ENCODE data around the gene RNF5.
"Not testable (repeated sequence)": the region's sequence is repeated elsewhere in the genome, so short reads cannot be mapped to it uniquely, and the experiment has no call there.

Gene RNF5

DNA sequence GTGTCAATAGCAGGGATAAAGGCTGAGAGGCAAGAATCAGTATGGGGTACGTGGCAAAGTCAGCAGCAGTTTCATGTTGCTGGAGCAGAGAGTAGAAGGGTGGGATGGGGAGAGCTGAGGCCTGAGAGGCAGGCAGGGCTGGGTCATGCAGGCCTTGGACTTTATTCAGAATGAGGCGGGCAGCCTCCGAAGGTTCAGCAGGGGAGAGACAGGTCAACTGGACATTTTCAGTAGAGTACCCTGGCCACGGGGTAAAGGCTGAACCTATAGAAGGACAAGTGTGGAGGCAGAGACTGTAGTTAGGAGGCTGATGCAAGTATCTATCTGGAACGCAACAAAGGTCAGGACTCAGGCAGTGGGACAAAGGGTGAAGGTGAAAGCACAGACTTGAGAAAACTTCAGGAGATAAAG is 32.0 kb downstream of the RNF5 start:
- DNase-seq: no peak

DNA sequence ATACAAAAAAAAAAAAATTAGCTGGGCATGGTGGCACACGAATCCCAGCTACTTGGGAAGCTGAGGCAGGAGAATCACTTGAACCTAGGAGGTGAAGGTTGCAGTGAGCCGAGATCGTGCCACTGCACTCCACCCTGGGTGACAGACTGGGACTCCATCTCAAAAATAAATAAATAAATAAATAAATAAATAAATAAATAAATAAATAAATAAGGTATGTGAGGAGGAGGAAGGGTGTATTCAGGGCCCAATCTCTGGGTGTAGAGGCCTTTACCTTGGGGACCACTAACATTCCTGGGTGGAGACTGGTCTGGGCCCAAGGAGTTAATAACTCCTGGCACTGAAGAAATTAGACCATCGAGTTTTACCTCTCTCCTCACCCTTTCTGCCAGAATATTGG is 33.2 kb downstream of the RNF5 start:
- not testable (repeated sequence) for DNase-seq

DNA sequence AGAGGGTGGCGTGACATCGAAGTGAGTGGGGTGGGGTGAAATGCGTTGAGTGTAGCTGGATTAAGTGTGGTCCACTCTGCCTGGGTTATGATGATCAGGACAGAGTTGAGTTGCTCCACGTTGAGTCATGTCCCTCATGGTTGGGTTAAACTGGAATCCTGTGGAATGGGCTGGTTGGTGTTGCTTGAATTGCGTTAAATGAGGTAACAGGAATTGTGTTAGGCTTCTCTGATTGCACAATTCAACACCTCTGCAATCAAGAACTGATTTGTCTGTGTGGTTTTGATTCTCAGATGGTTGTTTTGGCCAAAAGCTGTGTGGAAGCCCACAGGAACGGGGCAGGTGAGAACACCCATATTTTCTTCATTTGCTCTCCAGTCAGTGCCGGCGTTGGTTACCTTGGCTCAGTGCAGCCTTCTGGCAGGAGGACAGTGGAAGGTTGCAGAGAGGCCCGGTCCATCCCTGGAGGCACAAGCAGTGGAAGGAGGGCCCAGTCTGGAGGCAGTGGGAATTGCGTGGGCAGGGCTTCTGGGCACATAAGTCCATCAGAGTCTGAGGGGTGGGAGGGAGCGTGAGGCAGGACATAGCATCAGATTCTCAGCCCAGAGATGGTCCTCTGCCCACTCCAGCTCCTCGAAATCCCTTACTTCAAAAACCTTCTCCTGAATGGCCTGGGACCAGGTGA is 34.0 kb downstream of the RNF5 start:
- no peak for DNase-seq

DNA sequence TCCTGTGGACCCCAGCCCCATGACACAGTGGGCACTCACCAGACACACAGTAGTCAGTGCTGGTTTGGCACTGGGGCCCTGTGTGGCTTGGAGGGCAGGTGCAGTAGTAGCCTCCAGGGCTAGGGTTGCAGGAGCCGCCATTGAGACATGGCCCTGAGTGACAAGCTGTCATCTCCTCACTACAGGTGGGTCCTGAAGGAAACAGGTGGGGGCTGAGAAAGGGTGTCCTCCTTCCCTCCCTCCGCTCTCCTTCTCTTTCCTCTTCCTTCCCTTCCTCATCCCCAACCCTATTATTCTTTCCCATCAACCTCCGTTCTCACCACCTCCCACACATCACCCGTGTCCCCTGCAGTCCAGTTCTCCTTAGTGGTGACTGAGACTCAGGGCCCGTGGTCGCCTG is 35.4 kb downstream of the RNF5 start:
- DNase-seq: no peak

DNA sequence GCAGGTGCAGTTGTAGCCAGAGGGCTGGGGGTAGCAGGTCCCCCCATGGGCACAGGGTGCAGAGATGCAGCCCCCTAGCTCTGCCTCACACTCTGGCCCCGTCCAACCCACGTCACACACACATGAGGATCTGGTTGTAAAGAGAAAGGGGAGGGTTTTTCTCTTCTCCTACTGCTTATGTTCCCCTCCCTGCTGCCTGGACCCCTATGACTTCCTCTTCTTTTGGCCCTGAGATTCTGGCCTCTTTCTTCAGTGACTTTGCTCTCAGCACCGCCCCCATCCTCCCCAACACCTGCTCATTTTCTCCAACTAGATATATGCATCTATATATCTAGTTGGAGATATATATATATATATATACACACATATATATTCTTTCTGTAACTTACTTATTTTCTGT is 35.9 kb downstream of the RNF5 start:
- no peak for DNase-seq

DNA sequence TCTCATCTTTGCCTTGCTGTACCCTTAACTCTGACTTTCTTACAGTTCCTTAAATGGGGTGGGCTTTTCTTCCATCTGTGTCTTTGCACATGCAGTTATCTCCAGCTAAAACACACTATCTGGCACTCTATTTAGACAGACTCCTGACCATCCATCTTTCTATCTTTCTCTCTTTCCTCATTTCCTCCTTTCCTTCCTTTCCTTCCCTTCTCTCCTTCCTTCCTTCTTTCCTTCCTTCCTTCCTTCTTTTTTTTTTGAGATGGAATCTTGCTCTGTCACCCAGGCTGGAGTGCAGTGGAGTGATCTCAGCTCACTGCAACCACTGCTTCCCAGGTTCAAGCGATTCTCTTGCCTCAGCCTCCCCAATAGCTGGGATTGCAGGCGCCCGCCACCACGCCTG is 37.4 kb downstream of the RNF5 start:
- no peak for DNase-seq

DNA sequence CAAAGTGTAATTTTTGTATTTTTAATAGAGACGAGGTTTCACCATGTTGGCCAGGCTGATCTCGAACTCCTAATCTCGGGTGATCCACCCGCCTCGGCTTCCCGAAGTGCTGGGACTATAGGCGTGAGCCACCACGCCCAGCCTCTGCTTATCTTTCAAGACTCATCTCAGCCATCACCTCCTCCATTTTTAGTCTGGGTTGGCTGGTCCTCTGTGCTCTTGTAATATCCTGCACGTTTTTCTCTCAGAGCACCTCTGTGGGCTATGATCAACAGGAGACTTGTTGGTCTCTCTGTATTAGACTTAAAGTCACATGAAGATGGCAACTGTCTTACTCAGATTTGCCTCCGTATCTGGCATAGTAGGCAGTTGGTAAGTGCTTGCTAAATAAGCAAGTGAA is 38.1 kb downstream of the RNF5 start:
- DNase-seq: no peak

DNA sequence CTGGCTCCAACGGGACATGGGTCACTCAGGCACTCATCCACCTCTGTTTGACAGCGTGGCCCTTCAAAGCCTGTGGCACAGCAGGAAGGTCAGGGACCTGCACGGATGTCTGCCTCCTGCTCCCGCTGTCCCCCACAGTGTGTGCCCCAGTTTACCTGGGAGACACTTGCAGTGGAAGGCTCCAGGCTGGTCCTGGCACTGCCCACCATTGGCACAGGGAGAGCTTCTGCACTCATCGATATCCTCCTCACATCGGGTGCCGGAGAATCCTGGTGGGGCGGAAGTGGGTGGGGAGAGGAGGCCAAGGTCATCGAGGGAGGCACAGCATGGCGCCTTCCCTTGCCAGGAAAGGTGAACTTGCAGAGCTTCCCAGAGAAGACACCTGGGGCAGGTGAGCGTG is 38.8 kb downstream of the RNF5 start:
- no peak for DNase-seq

DNA sequence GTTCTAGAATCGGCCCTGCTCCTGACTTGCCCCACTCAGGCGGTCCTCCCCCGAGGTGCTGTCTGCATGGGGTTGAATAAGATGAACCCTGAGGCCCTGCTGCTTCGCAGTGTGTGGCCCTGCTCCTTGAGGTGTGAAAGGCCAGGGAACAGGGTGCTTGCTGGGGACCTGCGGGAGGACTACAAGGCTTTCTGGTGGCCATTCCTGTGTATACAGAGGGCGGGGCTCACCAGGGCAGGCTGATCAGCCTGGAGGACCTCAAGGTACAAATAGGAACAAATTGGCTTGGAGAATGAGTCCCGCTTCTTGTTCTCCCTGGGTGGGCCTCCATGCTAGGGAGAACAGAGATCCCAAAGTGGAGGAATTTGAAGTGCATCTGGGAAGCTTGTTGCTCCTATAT is 40.0 kb downstream of the RNF5 start:
- DNase-seq: no peak

DNA sequence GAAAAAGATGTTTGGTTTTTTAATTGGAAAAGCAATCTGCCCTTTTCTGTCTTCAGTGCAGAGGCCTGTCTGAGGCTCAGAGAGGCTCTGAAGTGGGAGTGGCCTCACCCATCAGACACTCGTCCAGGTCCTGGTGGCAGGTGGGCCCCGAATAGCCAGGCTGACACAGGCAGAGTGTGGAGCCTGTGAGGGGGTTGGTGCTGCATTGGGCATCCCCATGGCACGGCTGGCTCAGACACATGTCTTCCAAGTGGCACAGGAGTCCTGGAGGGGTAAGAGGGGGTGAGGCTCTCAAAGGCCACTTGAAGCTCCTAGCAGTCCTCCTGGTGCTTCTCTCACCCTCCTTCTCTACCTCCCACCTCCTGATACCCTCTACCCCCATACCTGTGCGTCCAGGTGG is 41.8 kb downstream of the RNF5 start:
- DNase-seq: no peak

DNA sequence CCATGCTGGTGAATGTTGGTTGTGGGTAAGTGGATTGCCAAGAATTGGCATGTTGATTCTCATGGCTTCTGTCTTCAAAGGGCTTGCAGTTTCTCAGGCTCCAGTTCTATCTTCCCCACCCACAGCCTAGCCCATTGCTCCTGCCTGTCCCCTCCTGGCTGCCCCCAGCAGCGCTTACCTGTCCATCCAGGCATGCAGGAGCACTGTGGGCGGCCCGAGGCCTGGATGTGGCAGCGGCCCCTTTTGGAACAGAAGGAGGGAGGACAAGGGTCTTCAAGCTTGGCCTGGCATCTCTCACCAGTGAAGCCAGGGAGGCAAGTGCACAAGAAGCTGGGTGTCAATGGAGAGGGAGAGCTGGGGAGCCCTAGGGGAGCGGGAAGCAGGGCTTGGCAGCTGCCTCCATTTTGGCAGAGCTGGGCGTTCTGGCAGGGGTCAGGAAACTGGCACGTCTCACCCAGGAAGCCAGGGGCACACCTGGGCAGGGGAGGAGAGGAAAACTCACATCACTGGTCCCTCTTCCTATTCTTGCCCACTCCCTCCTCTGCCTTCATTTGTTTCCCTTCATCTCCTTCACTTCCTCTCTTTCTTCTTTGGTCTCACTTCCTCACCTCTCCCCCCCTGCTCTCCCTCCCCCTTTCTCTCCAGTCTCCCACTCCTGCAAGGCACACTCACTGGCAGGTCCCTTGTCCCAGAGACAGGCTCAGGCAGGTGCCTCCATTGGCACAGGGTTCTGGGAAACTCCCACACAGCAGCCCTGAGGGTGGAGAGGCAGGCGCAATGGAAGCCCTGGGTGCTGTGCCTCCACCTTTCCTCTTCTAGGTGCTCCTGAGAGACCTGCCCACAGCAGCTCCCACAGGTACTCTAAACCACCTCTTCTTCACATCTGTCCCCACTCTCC is 44.4 kb downstream of the RNF5 start:
- no peak for DNase-seq

DNA sequence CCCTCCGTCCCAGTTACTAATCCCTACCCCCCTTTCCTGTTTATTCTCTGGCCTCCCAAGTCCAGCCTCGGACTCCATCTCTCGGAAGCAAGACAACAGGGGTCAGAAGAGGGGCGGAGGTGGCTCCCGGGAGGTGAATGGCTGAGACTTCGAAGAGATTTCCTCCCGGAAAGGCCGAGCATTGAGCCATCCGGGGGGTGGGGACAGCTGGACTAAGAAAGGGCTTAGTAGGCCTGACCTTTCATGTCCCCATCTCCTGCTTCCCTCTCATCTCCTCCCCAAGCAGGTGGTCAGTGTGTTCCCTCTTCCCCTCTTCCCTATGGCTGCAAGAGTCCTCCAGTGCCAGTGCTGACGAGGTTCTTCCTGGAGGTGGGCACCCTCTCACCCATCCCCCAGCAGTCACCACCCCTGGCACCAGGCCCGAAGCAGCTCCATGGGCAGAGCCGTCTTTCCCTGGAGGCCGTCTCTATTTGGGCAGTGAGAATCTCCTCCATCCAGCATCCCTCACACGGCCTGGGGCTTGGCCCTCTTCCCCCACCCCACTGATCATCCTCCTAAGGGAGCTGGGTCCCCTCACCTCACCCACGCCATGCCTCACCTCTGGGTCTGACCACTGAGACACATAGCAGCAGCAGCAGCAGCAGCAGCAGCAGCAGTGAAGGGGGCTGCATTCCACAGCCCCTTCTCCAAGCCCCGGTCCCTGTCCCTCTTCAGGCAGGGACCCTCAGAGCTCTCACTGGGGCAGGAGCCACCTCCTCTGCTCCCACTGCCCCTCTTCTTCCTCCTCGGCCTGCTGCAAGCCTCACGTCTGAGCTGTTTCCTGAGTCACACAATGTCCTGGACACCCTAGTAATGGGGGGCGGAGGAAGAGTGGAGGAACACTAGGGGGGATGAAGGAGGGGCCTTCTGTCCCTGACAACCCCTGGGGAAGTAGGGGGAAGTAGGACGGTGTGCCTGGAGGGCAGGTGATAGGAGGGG is 45.3 kb downstream of the RNF5 start, which contains the start of gene NOTCH4:
Gene NOTCH4, minus strand, starts transcription at position 810 of the 978 bp plus-strand sequence. Its CDS starts 139 bp downstream, at position 671.
- no peak for DNase-seq

DNA sequence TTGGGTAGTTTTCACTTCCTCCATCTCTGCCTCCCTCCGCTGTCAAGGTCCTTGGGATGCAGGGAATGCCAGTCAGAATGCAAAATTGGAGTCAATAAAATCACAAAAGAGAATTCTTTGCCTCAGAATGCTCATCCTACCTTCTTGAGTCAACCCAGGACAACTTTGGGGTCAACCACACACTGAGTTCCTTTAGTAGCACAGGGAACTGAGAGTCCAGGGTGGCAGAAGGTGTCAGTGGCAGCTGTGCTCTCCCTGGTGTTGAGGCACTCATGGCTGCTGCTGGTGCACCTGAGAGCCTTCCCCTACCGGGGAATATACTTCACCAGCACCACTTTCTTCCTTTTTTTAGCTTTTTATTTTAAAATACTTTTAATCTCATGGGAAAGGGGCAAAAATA is 46.5 kb downstream of the RNF5 start:
- no peak for DNase-seq

DNA sequence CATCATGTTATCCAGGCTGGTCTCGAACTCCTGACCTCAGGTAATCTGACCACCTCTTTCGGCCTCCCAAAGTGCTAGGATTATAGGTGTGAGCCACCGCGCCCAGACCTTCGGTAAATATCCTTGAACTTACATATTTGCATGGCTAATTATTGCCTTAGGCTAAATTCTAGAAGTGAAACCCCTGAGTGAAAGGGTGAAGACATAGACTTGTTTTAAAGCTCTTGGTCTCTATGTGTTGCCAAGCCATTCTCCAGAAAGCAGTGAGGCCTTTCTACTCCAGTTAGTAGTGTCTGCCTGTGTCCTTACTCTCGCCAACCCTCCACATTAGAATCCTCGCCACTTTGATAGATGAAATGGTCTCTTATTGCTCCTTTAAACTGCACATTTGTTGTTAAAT is 48.2 kb downstream of the RNF5 start:
- DNase-seq: no peak

All from fibroblast of skin of scalp (primary cell).